Central memory CD8-positive, alpha-beta T cell (primary cell): ENCODE results near the gene GRID1.

Experiments
- ATAC-seq: fragments of 150-1000 bp; cut with Tn5 transposase; replicated peaks from 2 replicates; pipeline ENCODE4 v1.10.0; 2022; ENCODE audit warnings: mild to moderate bottlenecking, moderate FRiP score, moderate number of reproducible peaks; ENCODE audit not compliant: poor library complexity, severe bottlenecking; ENCODE audit errors: extremely low read depth
- DNase-seq, 2 donors: peaks; one replicate each; pipeline ENCODE4 v3.0.0; 2021; ENCODE audit warnings: low spot score in 2 of 2
- H3K27ac Mint-ChIP-seq: one replicate; pipeline ENCODE4 v1.8.0; 2022; ENCODE audit warnings: low read depth, mild to moderate bottlenecking, moderate library complexity, mixed read lengths
- H3K27me3 Mint-ChIP-seq: one replicate; pipeline ENCODE4 v1.8.0; 2022; ENCODE audit warnings: mixed read lengths
- H3K36me3 Mint-ChIP-seq: one replicate; pipeline ENCODE4 v1.8.0; 2022; ENCODE audit warnings: mild to moderate bottlenecking, moderate library complexity, mixed read lengths; ENCODE audit not compliant: insufficient read depth
- H3K4me1 Mint-ChIP-seq: one replicate; pipeline ENCODE4 v1.8.0; 2022; ENCODE audit warnings: mixed read lengths
- H3K4me3 Mint-ChIP-seq: one replicate; pipeline ENCODE4 v1.8.0; 2022; ENCODE audit warnings: mild to moderate bottlenecking, moderate library complexity, mixed read lengths
- H3K9me3 Mint-ChIP-seq: one replicate; pipeline ENCODE4 v1.8.0; 2022; ENCODE audit warnings: mixed read lengths

The GRID1 gene

GRCh38 chr10:86059892-86060291 lies 306.7 kb downstream of the GRID1 start:
- H3K36me3 Mint-ChIP-seq = no peaks in the 10 kb centered on the region
- H3K27ac Mint-ChIP-seq = no peak overlapping the region
- H3K27me3 Mint-ChIP-seq = peaks cover 29% of the 10 kb centered on the region
- DNase-seq = no peak
- H3K9me3 Mint-ChIP-seq = no peaks in the 10 kb centered on the region
- H3K4me3 Mint-ChIP-seq = no peak overlapping the region
- no peak for ATAC-seq
- no peaks in the 10 kb centered on the region for H3K4me1 Mint-ChIP-seq

GRCh38 chr10:86058964-86059363 lies 307.6 kb downstream of the GRID1 start:
- DNase-seq = no peak
- H3K9me3 Mint-ChIP-seq = no peaks in the 10 kb centered on the region
- no peak overlapping the region for H3K4me3 Mint-ChIP-seq
- H3K36me3 Mint-ChIP-seq = no peaks in the 10 kb centered on the region
- peaks cover 22% of the 10 kb centered on the region for H3K27me3 Mint-ChIP-seq
- no peaks in the 10 kb centered on the region for H3K4me1 Mint-ChIP-seq
- ATAC-seq = no peak
- no peak overlapping the region for H3K27ac Mint-ChIP-seq

- no peaks in the 10 kb centered on the region for H3K36me3 Mint-ChIP-seq
- no peaks in the 10 kb centered on the region for H3K4me1 Mint-ChIP-seq
- DNase-seq (no peak), ATAC-seq (no peak)
- H3K27me3 Mint-ChIP-seq = peaks cover 22% of the 10 kb centered on the region
- H3K27ac Mint-ChIP-seq = no peak overlapping the region
- no peaks in the 10 kb centered on the region for H3K9me3 Mint-ChIP-seq
- no peak overlapping the region for H3K4me3 Mint-ChIP-seq
Measured at GRCh38 chr10:86057708-86058107, 308.9 kb downstream of the GRID1 start.

- ATAC-seq = no peak
Measured at GRCh38 chr10:86056672-86057071, 309.9 kb downstream of the GRID1 start.

GRCh38 chr10:86055928-86056327 lies 310.7 kb downstream of the GRID1 start:
- no peak overlapping the region for H3K4me3 Mint-ChIP-seq
- no peaks in the 10 kb centered on the region for H3K9me3 Mint-ChIP-seq
- peaks cover 4% of the 10 kb centered on the region for H3K27me3 Mint-ChIP-seq
- H3K36me3 Mint-ChIP-seq = no peaks in the 10 kb centered on the region
- DNase-seq (no peak), ATAC-seq (no peak)
- no peak overlapping the region for H3K27ac Mint-ChIP-seq
- no peaks in the 10 kb centered on the region for H3K4me1 Mint-ChIP-seq

More at GRCh38 chr10:86056672-86057071, 309.9 kb downstream of the GRID1 start:
- H3K27ac Mint-ChIP-seq = no peak overlapping the region
- H3K4me3 Mint-ChIP-seq = no peak overlapping the region
- H3K9me3 Mint-ChIP-seq = no peaks in the 10 kb centered on the region
- H3K27me3 Mint-ChIP-seq = peaks cover 11% of the 10 kb centered on the region
- DNase-seq = no peak
- H3K4me1 Mint-ChIP-seq = no peaks in the 10 kb centered on the region
- H3K36me3 Mint-ChIP-seq = no peaks in the 10 kb centered on the region

- no peaks in the 10 kb centered on the region for H3K27me3 Mint-ChIP-seq
- DNase-seq (no peak), ATAC-seq (no peak)
Measured at GRCh38 chr10:86053675-86054074, 312.9 kb downstream of the GRID1 start.

GRCh38 chr10:86051586-86051985 lies 315.0 kb downstream of the GRID1 start:
- Mint-ChIP-seq H3K9me3 (no peaks in the 10 kb centered on the region), H3K27me3 (no peaks in the 10 kb centered on the region), H3K27ac (no peak overlapping the region), H3K4me1 (peaks cover 20% of the 10 kb centered on the region), H3K4me3 (no peak overlapping the region), H3K36me3 (no peaks in the 10 kb centered on the region)
- ATAC-seq (no peak), DNase-seq (no peak)

More at GRCh38 chr10:86053675-86054074, 312.9 kb downstream of the GRID1 start:
- Mint-ChIP-seq H3K9me3 (no peaks in the 10 kb centered on the region), H3K27ac (no peak overlapping the region), H3K36me3 (no peaks in the 10 kb centered on the region), H3K4me3 (no peak overlapping the region), H3K4me1 (no peaks in the 10 kb centered on the region)

GRCh38 chr10:86049442-86049841 lies 317.2 kb downstream of the GRID1 start:
- H3K27me3 Mint-ChIP-seq = no peaks in the 10 kb centered on the region
- H3K27ac Mint-ChIP-seq = no peak overlapping the region
- no peak overlapping the region for H3K4me3 Mint-ChIP-seq
- H3K9me3 Mint-ChIP-seq = no peaks in the 10 kb centered on the region
- ATAC-seq (no peak), DNase-seq (no peak)
- H3K4me1 Mint-ChIP-seq = peaks cover 24% of the 10 kb centered on the region
- H3K36me3 Mint-ChIP-seq = no peaks in the 10 kb centered on the region

- H3K4me3 Mint-ChIP-seq = no peak overlapping the region
- H3K4me1 Mint-ChIP-seq = peaks cover 24% of the 10 kb centered on the region
- DNase-seq = no peak
Measured at GRCh38 chr10:86048973-86049372, 317.6 kb downstream of the GRID1 start.

GRCh38 chr10:86048571-86048970 lies 318.0 kb downstream of the GRID1 start:
- ATAC-seq = no peak

More at GRCh38 chr10:86048973-86049372, 317.6 kb downstream of the GRID1 start:
- no peak overlapping the region for H3K27ac Mint-ChIP-seq
- H3K36me3 Mint-ChIP-seq = no peaks in the 10 kb centered on the region
- H3K9me3 Mint-ChIP-seq = no peaks in the 10 kb centered on the region
- H3K27me3 Mint-ChIP-seq = no peaks in the 10 kb centered on the region
- no peak for ATAC-seq

GRCh38 chr10:86047588-86047987 lies 319.0 kb downstream of the GRID1 start:
- Mint-ChIP-seq H3K36me3 (no peaks in the 10 kb centered on the region), H3K9me3 (no peaks in the 10 kb centered on the region), H3K27ac (no peak overlapping the region), H3K4me1 (peaks cover 24% of the 10 kb centered on the region), H3K4me3 (peak overlapping the region; percentile 18), H3K27me3 (no peaks in the 10 kb centered on the region)
- ATAC-seq (peak; percentile 74), DNase-seq (no peak)

More at GRCh38 chr10:86048571-86048970, 318.0 kb downstream of the GRID1 start:
- H3K4me1 Mint-ChIP-seq = peaks cover 24% of the 10 kb centered on the region
- H3K36me3 Mint-ChIP-seq = no peaks in the 10 kb centered on the region
- no peak for DNase-seq
- H3K9me3 Mint-ChIP-seq = no peaks in the 10 kb centered on the region
- no peaks in the 10 kb centered on the region for H3K27me3 Mint-ChIP-seq
- no peak overlapping the region for H3K4me3 Mint-ChIP-seq
- H3K27ac Mint-ChIP-seq = no peak overlapping the region

- no peaks in the 10 kb centered on the region for H3K9me3 Mint-ChIP-seq
- H3K27ac Mint-ChIP-seq = no peak overlapping the region
- H3K4me1 Mint-ChIP-seq = peaks cover 24% of the 10 kb centered on the region
- DNase-seq (no peak), ATAC-seq (no peak)
- H3K27me3 Mint-ChIP-seq = no peaks in the 10 kb centered on the region
- peak overlapping the region; percentile 18 for H3K4me3 Mint-ChIP-seq
- H3K36me3 Mint-ChIP-seq = no peaks in the 10 kb centered on the region
Measured at GRCh38 chr10:86046845-86047460, 319.6 kb downstream of the GRID1 start.

- DNase-seq (no peak), ATAC-seq (no peak)
- no peaks in the 10 kb centered on the region for H3K27me3 Mint-ChIP-seq
- H3K27ac Mint-ChIP-seq = no peak overlapping the region
- H3K4me1 Mint-ChIP-seq = peaks cover 31% of the 10 kb centered on the region
- no peak overlapping the region for H3K4me3 Mint-ChIP-seq
- H3K9me3 Mint-ChIP-seq = no peaks in the 10 kb centered on the region
- H3K36me3 Mint-ChIP-seq = no peaks in the 10 kb centered on the region
Measured at GRCh38 chr10:86045896-86046295, 320.7 kb downstream of the GRID1 start.
